ENCODE data around the gene ELP4.

ELP4 gene

DNA sequence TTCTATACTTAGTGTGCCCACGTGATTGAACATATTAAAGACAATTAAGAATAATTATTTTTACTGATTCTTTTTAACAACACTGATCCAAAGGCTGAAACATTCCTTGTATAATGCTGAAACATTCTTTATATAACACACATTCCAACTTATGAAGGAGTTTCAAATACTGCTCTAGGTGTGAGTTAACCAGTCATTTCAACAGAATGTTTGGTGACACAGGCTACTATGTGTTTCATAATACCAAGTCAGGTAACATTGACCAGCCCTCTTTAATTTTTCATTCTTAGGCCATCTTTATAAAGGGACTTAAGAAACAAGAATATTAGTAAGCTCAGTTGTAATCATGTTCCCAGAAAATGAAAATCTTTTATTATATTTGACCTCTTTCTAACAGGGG, 136.6 kb downstream of the ELP4 start:
- H3K27me3 ChIP-seq (ENCODE audit: insufficient read depth, low read depth) = no peaks in the 10 kb centered on the region
- H3K9ac ChIP-seq = no peak overlapping the region
- no peaks in the 10 kb centered on the region for H3K36me3 ChIP-seq (ENCODE audit: insufficient read depth)
- no peaks in the 10 kb centered on the region for H3K79me2 ChIP-seq (ENCODE audit: insufficient read depth, low read depth)
- TF ChIP-seq, protein P1, sequence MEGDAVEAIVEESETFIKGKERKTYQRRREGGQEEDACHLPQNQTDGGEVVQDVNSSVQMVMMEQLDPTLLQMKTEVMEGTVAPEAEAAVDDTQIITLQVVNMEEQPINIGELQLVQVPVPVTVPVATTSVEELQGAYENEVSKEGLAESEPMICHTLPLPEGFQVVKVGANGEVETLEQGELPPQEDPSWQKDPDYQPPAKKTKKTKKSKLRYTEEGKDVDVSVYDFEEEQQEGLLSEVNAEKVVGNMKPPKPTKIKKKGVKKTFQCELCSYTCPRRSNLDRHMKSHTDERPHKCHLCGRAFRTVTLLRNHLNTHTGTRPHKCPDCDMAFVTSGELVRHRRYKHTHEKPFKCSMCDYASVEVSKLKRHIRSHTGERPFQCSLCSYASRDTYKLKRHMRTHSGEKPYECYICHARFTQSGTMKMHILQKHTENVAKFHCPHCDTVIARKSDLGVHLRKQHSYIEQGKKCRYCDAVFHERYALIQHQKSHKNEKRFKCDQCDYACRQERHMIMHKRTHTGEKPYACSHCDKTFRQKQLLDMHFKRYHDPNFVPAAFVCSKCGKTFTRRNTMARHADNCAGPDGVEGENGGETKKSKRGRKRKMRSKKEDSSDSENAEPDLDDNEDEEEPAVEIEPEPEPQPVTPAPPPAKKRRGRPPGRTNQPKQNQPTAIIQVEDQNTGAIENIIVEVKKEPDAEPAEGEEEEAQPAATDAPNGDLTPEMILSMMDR (conservative IDR thresholded peaks at IDR 0.05; ENCODE audit: low read depth, low read length) = no peak
- H2AFZ ChIP-seq (ENCODE audit: low read depth) = no peak overlapping the region
- no peaks in the 10 kb centered on the region for H4K20me1 ChIP-seq (ENCODE audit: insufficient read depth)
- no peak overlapping the region for H3K4me2 ChIP-seq
- no peak overlapping the region for H3K4me3 ChIP-seq (IDR thresholded peaks at IDR 0.05; ENCODE audit: insufficient read depth, low read depth, low read length)
- no peak overlapping the region for H3K27ac ChIP-seq
- H3K4me1 ChIP-seq (ENCODE audit: low read depth, poor library complexity, severe bottlenecking) = peaks cover under 1% of the 10 kb centered on the region

DNA sequence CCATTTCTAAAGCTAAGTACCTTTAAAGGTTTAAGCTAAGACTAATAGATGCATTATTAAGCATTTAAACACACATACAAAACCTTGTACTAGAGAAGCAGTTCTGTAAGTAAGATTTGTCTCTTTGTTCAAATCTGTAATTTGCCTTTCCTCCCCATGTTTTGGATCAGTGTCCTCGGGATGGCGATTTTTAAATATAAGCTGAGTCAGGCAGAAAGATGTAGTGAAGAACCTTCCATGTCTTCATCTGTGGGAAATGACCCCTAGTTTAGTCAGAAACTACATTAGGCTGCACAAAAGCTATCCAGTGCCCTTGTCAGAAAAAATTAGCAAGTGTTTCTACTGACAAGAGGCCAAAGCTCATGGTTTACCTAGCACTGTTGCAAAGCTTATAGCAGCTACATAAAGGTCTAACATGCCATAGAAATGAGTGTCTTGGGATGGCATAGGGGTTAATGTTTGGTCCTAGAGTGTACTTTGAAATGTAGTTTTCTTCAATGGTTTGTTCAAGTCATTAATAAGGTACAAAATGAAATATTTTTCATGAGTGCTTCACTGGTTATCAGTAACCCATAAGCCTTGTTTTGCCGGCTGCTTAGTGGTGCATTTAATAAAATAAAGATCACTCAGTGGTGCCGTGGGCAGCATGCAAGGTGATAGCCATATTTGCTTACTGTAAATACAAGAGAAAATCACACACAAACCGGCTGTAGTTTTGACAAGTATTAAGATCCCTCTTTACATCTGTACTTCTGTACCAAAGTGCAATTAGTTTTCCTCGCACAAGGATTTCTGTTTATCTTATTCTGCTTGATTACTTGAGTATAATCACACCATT, 139.8 kb downstream of the ELP4 start:
- no peak overlapping the region for H2AFZ ChIP-seq (ENCODE audit: low read depth)
- H3K36me3 ChIP-seq (ENCODE audit: insufficient read depth) = no peaks in the 10 kb centered on the region
- no peak overlapping the region for H3K4me2 ChIP-seq
- H3K27me3 ChIP-seq (ENCODE audit: insufficient read depth, low read depth) = no peaks in the 10 kb centered on the region
- no peak overlapping the region for H3K27ac ChIP-seq
- H3K79me2 ChIP-seq (ENCODE audit: insufficient read depth, low read depth) = no peaks in the 10 kb centered on the region
- H4K20me1 ChIP-seq (ENCODE audit: insufficient read depth) = no peaks in the 10 kb centered on the region
- H3K9ac ChIP-seq = no peak overlapping the region
- H3K4me1 ChIP-seq (ENCODE audit: low read depth, poor library complexity, severe bottlenecking) = peaks cover 18% of the 10 kb centered on the region
- TF ChIP-seq, protein P1 (conservative IDR thresholded peaks at IDR 0.05; ENCODE audit: low read depth, low read length) = no peak
- no peak overlapping the region for H3K4me3 ChIP-seq (IDR thresholded peaks at IDR 0.05; ENCODE audit: insufficient read depth, low read depth, low read length)

DNA sequence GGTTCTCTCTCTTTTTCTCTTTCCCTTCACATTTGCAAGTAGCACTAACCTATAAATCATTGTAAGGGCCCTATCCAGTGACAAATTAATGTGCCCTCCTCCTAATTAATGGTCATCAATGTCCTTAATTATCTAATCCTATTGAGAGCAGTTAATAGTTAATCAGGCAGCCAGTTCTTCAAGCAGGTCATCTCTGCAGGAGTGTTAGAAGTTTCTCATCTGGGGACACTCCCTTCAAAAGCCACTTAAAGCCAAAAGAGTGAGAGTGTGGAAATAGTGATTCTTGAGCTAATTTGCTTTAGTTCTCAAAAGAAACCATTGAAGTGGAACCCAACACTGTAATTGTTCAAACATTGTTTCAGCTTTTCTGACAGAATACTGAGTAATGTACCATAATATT, 141.6 kb downstream of the ELP4 start:
- Histone ChIP-seq H3K4me3 (IDR thresholded peaks at IDR 0.05; ENCODE audit: insufficient read depth, low read depth, low read length) (no peak overlapping the region), H2AFZ (ENCODE audit: low read depth) (no peak overlapping the region), H3K79me2 (ENCODE audit: insufficient read depth, low read depth) (no peaks in the 10 kb centered on the region), H4K20me1 (ENCODE audit: insufficient read depth) (no peaks in the 10 kb centered on the region), H3K36me3 (ENCODE audit: insufficient read depth) (no peaks in the 10 kb centered on the region), H3K27ac (no peak overlapping the region), H3K4me2 (no peak overlapping the region), H3K4me1 (ENCODE audit: low read depth, poor library complexity, severe bottlenecking) (peaks cover 18% of the 10 kb centered on the region), H3K9ac (no peak overlapping the region), H3K27me3 (ENCODE audit: insufficient read depth, low read depth) (no peaks in the 10 kb centered on the region)
- TF ChIP-seq, protein P1 (conservative IDR thresholded peaks at IDR 0.05; ENCODE audit: low read depth, low read length) = no peak

DNA sequence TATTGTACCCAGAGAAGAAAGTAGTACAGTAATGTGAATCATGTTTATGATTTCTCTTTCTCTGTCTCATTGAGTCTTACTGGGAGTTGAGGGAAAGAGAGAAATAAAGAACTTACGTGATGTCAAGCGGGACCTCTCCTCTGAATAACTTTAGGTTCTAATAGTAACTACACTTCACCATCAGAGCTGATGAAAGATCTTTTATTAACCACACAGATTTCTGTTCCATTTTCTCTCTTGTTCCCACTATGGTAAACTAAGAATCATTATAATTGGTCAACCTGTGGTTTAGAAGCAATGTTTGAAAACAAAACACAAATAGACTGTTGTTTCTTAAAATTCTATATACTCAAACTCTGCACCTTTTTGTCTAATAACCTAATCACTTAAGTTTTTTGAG, 142.3 kb downstream of the ELP4 start:
- Histone ChIP-seq H2AFZ (ENCODE audit: low read depth) (no peak overlapping the region), H3K9ac (no peak overlapping the region), H3K4me2 (no peak overlapping the region), H3K36me3 (ENCODE audit: insufficient read depth) (no peaks in the 10 kb centered on the region), H4K20me1 (ENCODE audit: insufficient read depth) (no peaks in the 10 kb centered on the region), H3K79me2 (ENCODE audit: insufficient read depth, low read depth) (no peaks in the 10 kb centered on the region), H3K27me3 (ENCODE audit: insufficient read depth, low read depth) (no peaks in the 10 kb centered on the region), H3K4me1 (ENCODE audit: low read depth, poor library complexity, severe bottlenecking) (peaks cover 18% of the 10 kb centered on the region), H3K4me3 (IDR thresholded peaks at IDR 0.05; ENCODE audit: insufficient read depth, low read depth, low read length) (no peak overlapping the region), H3K27ac (no peak overlapping the region)
- TF ChIP-seq, protein P1 (conservative IDR thresholded peaks at IDR 0.05; ENCODE audit: low read depth, low read length) = no peak

All from KMS-11 (cell line).